H1 (cell line): ENCODE measurements around the gene SYF2. TPM values are rescaled to one million over a fixed set of nuclear protein-coding genes. Genes with fewer than 3 reads are reported as not detected.

Experiments used
- polyA plus RNA-seq, 7 experiments: library from polyadenylated mRNA; depleted of rRNA in 3 of 7; stranded (reverse) in 5 of 7; unstranded in 2 of 7; fragments of >200 nt in 5 of 7; fragments of 200-250 nt in 2 of 7; gene quantifications; 1 replicate in 5 of 7; 2 replicates in 1 of 7; 4 replicates in 1 of 7; pipeline versions ENCODE4 v1.2.1 to v1.2.3, GENCODE V29; 2011 to 2013; ENCODE audit warnings: missing spikeins in 2 of 7, mixed read lengths in 2 of 7
- total RNA-seq: library from RNA; stranded (reverse); fragmentation: NEBNext Ultra II Directional; extraction: Animal tissue kit (Norgen Biotek cat#: 25700); gene quantifications from 2 replicates; pipeline ENCODE4 v1.2.1, GENCODE V29; 2021

The SYF2 gene
- total and polyA plus RNA-seq, 2 of the 8 experiments (the other 6 are each of a cell fraction or from before 2014, with no cell fraction given) = 7.5 to 33.0 TPM

Other genes with a start within 250 kb of the SYF2 start
- 59.4 and 60.4 TPM in 2 replicates for gene RSRP1, start 15.0 kb upstream of the SYF2 start, total RNA-seq
- gene RSRP1, start 15.0 kb upstream of the SYF2 start, polyA plus RNA-seq (2011; rRNA removed) = 32.9 and 38.2 TPM in 2 replicates
- gene RHD, start 40.0 kb upstream of the SYF2 start, total RNA-seq = not detected in 2 replicates
- gene RHD, start 40.0 kb upstream of the SYF2 start, polyA plus RNA-seq (2011; rRNA removed) = 0.21 and 0.33 TPM in 2 replicates
- gene TMEM50A, start 105.8 kb upstream of the SYF2 start, total RNA-seq = 92.3 and 98.6 TPM in 2 replicates
- gene TMEM50A, start 105.8 kb upstream of the SYF2 start, polyA plus RNA-seq (2011; rRNA removed) = 67.4 and 111 TPM in 2 replicates
- 0.50 TPM in 1 of 2 replicates, not detected in the other for gene RHCE, start 188.3 kb upstream of the SYF2 start, total RNA-seq
- 0.23 and 0.41 TPM in 2 replicates for gene RHCE, start 188.3 kb upstream of the SYF2 start, polyA plus RNA-seq (2011; rRNA removed)
- gene MACO1, start 198.4 kb upstream of the SYF2 start, total RNA-seq = 15.1 and 15.8 TPM in 2 replicates
- 2.4 and 3.5 TPM in 2 replicates for gene MACO1, start 198.4 kb upstream of the SYF2 start, polyA plus RNA-seq (2011; rRNA removed)